A549 (cell line): ENCODE measurements around the gene PIGN. TPM values are rescaled to one million over a fixed set of nuclear protein-coding genes. Genes with fewer than 3 reads are reported as not detected.

Source experiments
- ATAC-seq, 2 experiments: fragments of 200-7000 bp in 1 of 2; fragments of >200 bp in 1 of 2; cut with Nextera tagmentation in 1 of 2; cut with Tn5 transposase in 1 of 2; 3 replicates each; pipeline versions ENCODE4 v1.8.0 to v1.9.1; 2018 to 2020; ENCODE audit warnings: mild to moderate bottlenecking in 1 of 2, moderate library complexity in 1 of 2
- CTCF ChIA-PET: fragments of 300-600 bp; sonication (Branson Sonifier 250); formaldehyde crosslinking; extraction: SDS; loops from one replicate; lab custom pipeline; 2021; ENCODE audit warnings: antibody characterized with exemption, inconsistent platforms; lab: Yijun Ruan, JAX
- POLR2A ChIA-PET: fragments of 350-600 bp; formaldehyde crosslinking; extraction: SDS; loops from one replicate; lab custom pipeline; 2021; ENCODE audit warnings: antibody characterized with exemption, inconsistent platforms; lab: Yijun Ruan, JAX
- DNase-seq, 2 experiments: peaks; one replicate each; pipeline versions ENCODE4 v3.0.0 to v3.0.0-alpha.2; 2011 to 2016; ENCODE audit warnings: low read depth in 1 of 2, low spot score in 1 of 2
- FAIRE-seq: peaks from 2 replicates; lab custom pipeline; 2011; peaks lifted over from hg19 to GRCh38; lab: Jason Lieb, UNC
- H3K27ac ChIP-seq, 2 experiments: fragments of >200 bp; sonication (Bioruptor Twin); formaldehyde crosslinking; 3 replicates each; pipeline ENCODE4 v1.5.1; 2016 to 2017
- H3K4me1 ChIP-seq: fragments of >200 bp; sonication (Bioruptor Twin); formaldehyde crosslinking; 3 replicates; pipeline ENCODE4 v1.6.1; 2016
- H3K4me2 ChIP-seq: fragments of >200 bp; sonication (Bioruptor Twin); formaldehyde crosslinking; 3 replicates; pipeline ENCODE4 v1.6.1; 2016
- H3K4me3 ChIP-seq: fragments of >200 bp; sonication (Bioruptor Twin); formaldehyde crosslinking; 3 replicates; pipeline ENCODE4 v1.5.1; 2016
- H3K9me3 ChIP-seq: fragments of >200 bp; sonication (Bioruptor Twin); formaldehyde crosslinking; 3 replicates; pipeline ENCODE4 v1.6.1; 2016
- CEBPB ChIP-seq, 2 experiments: fragments of >200 bp in 1 of 2; sonication (Bioruptor Twin) in 1 of 2; formaldehyde crosslinking in 1 of 2; IDR thresholded peaks; 2 replicates each; pipeline ENCODE4 v1.6.1; 2012 to 2016
- CHD4 ChIP-seq: fragments of 200-600 bp; sonication (generic); IDR thresholded peaks from 2 replicates; pipeline ENCODE4 v1.6.1; 2016; ENCODE audit warnings: antibody characterized with exemption, mild to moderate bottlenecking, borderline replicate concordance
- EHF ChIP-seq: fragments of 250-450 bp; sonication (Bioruptor Pico); IDR thresholded peaks from 2 replicates; pipeline ENCODE4 v1.5.0; 2020; ENCODE audit warnings: mild to moderate bottlenecking
- EHMT2 ChIP-seq: fragments of 200-600 bp; sonication (generic); IDR thresholded peaks from 2 replicates; pipeline ENCODE4 v1.6.1; 2016; ENCODE audit warnings: antibody characterized with exemption, low read depth, mild to moderate bottlenecking, moderate library complexity
- ESRRA ChIP-seq: fragments of 150-350 bp; IDR thresholded peaks from 2 replicates; pipeline ENCODE4 v1.6.1; 2014; ENCODE audit warnings: mild to moderate bottlenecking, low read length, borderline replicate concordance
- FOXS1 ChIP-seq: fragments of 250-450 bp; sonication (Bioruptor Pico); IDR thresholded peaks from 2 replicates; pipeline ENCODE4 v1.5.0; 2020; ENCODE audit warnings: mild to moderate bottlenecking, moderate library complexity
- HEYL ChIP-seq: fragments of 250-450 bp; sonication (Bioruptor Pico); IDR thresholded peaks from 2 replicates; pipeline ENCODE4 v1.8.0; 2021; ENCODE audit warnings: mild to moderate bottlenecking, moderate library complexity
- KDM5A ChIP-seq: fragments of 200-600 bp; sonication (generic); IDR thresholded peaks from 2 replicates; pipeline ENCODE4 v1.6.1; 2016; ENCODE audit warnings: antibody characterized with exemption, mild to moderate bottlenecking
- MAFK ChIP-seq: fragments of 450-650 bp; IDR thresholded peaks from 2 replicates; pipeline ENCODE4 v1.6.1; 2014; ENCODE audit not compliant: partially characterized antibody
- MAZ ChIP-seq: fragments of 150-350 bp; IDR thresholded peaks from 2 replicates; pipeline ENCODE4 v1.6.1; 2014; ENCODE audit warnings: antibody characterized with exemption, low read depth, low read length, borderline replicate concordance
- NFE2L2 ChIP-seq: fragments of 150-350 bp; conservative IDR thresholded peaks from 2 replicates; pipeline ENCODE4 v1.6.1; 2014; ENCODE audit warnings: low read length
- PHF8 ChIP-seq: fragments of 200-600 bp; sonication (generic); IDR thresholded peaks from 2 replicates; pipeline ENCODE4 v1.6.1; 2016; ENCODE audit warnings: low read depth, mild to moderate bottlenecking, antibody characterized with exemption, moderate library complexity, borderline replicate concordance
- POLR2AphosphoS2 ChIP-seq: conservative IDR thresholded peaks from 2 replicates; pipeline ENCODE4 v1.6.1; 2012; ENCODE audit warnings: low read length, improper control_type of control experiment, inconsistent platforms
- RCOR1 ChIP-seq: fragments of 150-350 bp; IDR thresholded peaks from 2 replicates; pipeline ENCODE4 v1.6.1; 2014; ENCODE audit warnings: antibody characterized with exemption, low read length, low read depth
- RNF2 ChIP-seq: fragments of 200-600 bp; sonication (generic); IDR thresholded peaks from 2 replicates; pipeline ENCODE4 v1.6.1; 2016; ENCODE audit warnings: low read depth, mild to moderate bottlenecking, antibody characterized with exemption, moderate library complexity, borderline replicate concordance
- SREBF2 ChIP-seq: fragments of 450-650 bp; IDR thresholded peaks from 2 replicates; pipeline ENCODE4 v1.6.1; 2014; ENCODE audit warnings: mild to moderate bottlenecking, moderate library complexity
- TP53 ChIP-seq: fragments of 250-450 bp; sonication (Bioruptor Pico); IDR thresholded peaks from 2 replicates; pipeline ENCODE4 v1.5.0; 2021; ENCODE audit warnings: mild to moderate bottlenecking, moderate library complexity
- ZC3H11A ChIP-seq: fragments of 450-650 bp; IDR thresholded peaks from 2 replicates; pipeline ENCODE4 v1.6.1; 2014; ENCODE audit warnings: antibody characterized with exemption, mild to moderate bottlenecking
- WGBS: methylation state at CpG from one replicate; pipeline ENCODE4 v1.1.6; 2017; ENCODE audit errors: missing lambda C conversion rate; 5-methylcytosine and 5-hydroxymethylcytosine counted together
- polyA plus RNA-seq, 4 experiments: library from polyadenylated mRNA; depleted of rRNA in 3 of 4; stranded (reverse); fragments of >200 nt; fragmentation: RNase III in 1 of 4; extraction: RNeasy Plus Mini Kit Qiagen cat#74134 plus additional on column Dnase treatment in 1 of 4; gene quantifications; 2 replicates in 3 of 4; 3 replicates in 1 of 4; pipeline ENCODE4 v1.2.3, GENCODE V29; 2011 to 2017
- TF ChIP-seq, protein P1 (sequence below): fragments of >200 bp; sonication (Bioruptor Twin); formaldehyde crosslinking; IDR thresholded peaks from 3 replicates; pipeline ENCODE4 v1.6.1; 2016
- TF ChIP-seq, protein P2 (sequence below): IDR thresholded peaks from 2 replicates; pipeline ENCODE4 v1.6.1; 2012; ENCODE audit warnings: low read depth, borderline replicate concordance
- TF ChIP-seq, protein P3 (sequence below): IDR thresholded peaks from 2 replicates; pipeline ENCODE4 v1.6.1; 2012
- TF ChIP-seq, protein P4 (sequence below): fragments of 200-600 bp; sonication (generic); IDR thresholded peaks from 2 replicates; pipeline ENCODE4 v1.6.1; 2016; ENCODE audit warnings: antibody characterized with exemption, mild to moderate bottlenecking, moderate library complexity

PIGN gene
- polyA plus RNA-seq, 2 of the 4 experiments (the other 2 are of a cell fraction), result 12.9 to 37.0 TPM

DNA sequence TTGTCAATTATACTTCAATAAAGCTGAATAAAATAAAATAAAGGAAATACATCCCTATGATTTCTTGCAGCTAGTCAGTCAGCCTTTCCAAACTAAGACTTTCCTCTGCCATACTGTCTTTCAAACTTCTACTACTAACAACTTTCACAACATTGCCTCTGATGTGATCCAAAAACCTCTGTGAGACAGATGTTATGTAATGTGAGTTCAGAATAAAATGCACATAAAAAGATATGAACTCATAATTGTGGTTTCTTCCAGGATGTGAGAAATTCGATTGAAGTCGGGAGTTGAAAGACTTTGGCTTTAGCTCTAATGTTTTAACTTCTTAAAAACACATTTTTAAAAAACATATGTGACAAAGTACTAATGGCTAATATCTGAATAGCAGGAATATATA, 98.7 kb downstream of the PIGN start:
- no peak for FAIRE-seq

DNA sequence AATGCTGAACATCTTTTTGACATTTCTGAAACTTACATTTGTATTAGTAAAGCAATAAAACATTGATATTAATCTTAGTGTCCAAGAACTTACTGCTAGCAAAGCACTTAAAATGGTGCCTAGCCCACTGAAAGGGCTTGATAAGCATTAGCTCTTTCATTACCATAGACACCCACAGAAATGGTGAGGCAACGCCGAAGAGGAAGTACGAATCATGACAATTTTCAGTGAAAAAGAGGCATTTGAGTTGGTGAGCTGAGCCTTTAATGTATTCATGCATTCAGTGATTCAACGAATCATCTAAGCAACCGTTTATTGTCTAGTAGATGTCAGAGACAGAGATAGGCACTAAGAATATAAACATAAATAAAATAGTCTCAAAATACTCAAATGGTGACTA, 101.1 kb downstream of the PIGN start:
- ChIA-PET CTCF (no interaction called here), POLR2A (no interaction called here)
- no peak overlapping the region for H3K4me3 ChIP-seq
- ATAC-seq (no peak), FAIRE-seq (no peak), DNase-seq (no peak)
- TF ChIP-seq TP53 (CRISPR knock-in tag), result no peak
- TF ChIP-seq, protein P1, sequence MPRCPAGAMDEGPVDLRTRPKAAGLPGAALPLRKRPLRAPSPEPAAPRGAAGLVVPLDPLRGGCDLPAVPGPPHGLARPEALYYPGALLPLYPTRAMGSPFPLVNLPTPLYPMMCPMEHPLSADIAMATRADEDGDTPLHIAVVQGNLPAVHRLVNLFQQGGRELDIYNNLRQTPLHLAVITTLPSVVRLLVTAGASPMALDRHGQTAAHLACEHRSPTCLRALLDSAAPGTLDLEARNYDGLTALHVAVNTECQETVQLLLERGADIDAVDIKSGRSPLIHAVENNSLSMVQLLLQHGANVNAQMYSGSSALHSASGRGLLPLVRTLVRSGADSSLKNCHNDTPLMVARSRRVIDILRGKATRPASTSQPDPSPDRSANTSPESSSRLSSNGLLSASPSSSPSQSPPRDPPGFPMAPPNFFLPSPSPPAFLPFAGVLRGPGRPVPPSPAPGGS, result no peak
- no peak for TF ChIP-seq RCOR1
- TF ChIP-seq CHD4, result no peak
- no peak for TF ChIP-seq EHMT2
- TF ChIP-seq SREBF2, result no peak
- no peak for TF ChIP-seq CEBPB (IDR thresholded peaks at IDR 0.05)
- TF ChIP-seq KDM5A, result no peak
- TF ChIP-seq FOXS1 (CRISPR knock-in tag), result no peak
- H3K4me2 ChIP-seq, result no peak overlapping the region
- WGBS, result 85% methylated on average over 5 of the region's 5 CpGs
- peaks cover 10% of the 10 kb centered on the region; the same call in 2 of the 3 replicates for H3K4me1 ChIP-seq
- H3K9me3 ChIP-seq, result no peaks in the 10 kb centered on the region
- no peak overlapping the region for H3K27ac ChIP-seq

More for the DNA sequence above, 98.7 kb downstream of the PIGN start:
- DNase-seq, result no peak
- H3K27ac ChIP-seq, result no peak overlapping the region
- no peak for ATAC-seq
- H3K4me1 ChIP-seq, result no peaks in the 10 kb centered on the region
- H3K9me3 ChIP-seq, result no peaks in the 10 kb centered on the region
- no peak overlapping the region for H3K4me3 ChIP-seq
- TF ChIP-seq KDM5A, result no peak
- no peak for TF ChIP-seq MAFK
- TF ChIP-seq RNF2, result no peak
- TF ChIP-seq, protein P2, sequence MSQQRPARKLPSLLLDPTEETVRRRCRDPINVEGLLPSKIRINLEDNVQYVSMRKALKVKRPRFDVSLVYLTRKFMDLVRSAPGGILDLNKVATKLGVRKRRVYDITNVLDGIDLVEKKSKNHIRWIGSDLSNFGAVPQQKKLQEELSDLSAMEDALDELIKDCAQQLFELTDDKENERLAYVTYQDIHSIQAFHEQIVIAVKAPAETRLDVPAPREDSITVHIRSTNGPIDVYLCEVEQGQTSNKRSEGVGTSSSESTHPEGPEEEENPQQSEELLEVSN, result no peak
- TF ChIP-seq HEYL (CRISPR knock-in tag), result no peak
- TF ChIP-seq MAZ, result no peak
- no peak for TF ChIP-seq PHF8
- TF ChIP-seq ZC3H11A, result no peak
- TF ChIP-seq, protein P3, sequence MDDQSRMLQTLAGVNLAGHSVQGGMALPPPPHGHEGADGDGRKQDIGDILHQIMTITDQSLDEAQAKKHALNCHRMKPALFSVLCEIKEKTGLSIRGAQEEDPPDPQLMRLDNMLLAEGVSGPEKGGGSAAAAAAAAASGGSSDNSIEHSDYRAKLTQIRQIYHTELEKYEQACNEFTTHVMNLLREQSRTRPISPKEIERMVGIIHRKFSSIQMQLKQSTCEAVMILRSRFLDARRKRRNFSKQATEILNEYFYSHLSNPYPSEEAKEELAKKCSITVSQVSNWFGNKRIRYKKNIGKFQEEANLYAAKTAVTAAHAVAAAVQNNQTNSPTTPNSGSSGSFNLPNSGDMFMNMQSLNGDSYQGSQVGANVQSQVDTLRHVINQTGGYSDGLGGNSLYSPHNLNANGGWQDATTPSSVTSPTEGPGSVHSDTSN, result no peak
- no peak for TF ChIP-seq RCOR1
- TF ChIP-seq POLR2AphosphoS2, result no peak
- no peak for TF ChIP-seq ESRRA
- TF ChIP-seq NFE2L2, result no peak
- TF ChIP-seq, protein P4, sequence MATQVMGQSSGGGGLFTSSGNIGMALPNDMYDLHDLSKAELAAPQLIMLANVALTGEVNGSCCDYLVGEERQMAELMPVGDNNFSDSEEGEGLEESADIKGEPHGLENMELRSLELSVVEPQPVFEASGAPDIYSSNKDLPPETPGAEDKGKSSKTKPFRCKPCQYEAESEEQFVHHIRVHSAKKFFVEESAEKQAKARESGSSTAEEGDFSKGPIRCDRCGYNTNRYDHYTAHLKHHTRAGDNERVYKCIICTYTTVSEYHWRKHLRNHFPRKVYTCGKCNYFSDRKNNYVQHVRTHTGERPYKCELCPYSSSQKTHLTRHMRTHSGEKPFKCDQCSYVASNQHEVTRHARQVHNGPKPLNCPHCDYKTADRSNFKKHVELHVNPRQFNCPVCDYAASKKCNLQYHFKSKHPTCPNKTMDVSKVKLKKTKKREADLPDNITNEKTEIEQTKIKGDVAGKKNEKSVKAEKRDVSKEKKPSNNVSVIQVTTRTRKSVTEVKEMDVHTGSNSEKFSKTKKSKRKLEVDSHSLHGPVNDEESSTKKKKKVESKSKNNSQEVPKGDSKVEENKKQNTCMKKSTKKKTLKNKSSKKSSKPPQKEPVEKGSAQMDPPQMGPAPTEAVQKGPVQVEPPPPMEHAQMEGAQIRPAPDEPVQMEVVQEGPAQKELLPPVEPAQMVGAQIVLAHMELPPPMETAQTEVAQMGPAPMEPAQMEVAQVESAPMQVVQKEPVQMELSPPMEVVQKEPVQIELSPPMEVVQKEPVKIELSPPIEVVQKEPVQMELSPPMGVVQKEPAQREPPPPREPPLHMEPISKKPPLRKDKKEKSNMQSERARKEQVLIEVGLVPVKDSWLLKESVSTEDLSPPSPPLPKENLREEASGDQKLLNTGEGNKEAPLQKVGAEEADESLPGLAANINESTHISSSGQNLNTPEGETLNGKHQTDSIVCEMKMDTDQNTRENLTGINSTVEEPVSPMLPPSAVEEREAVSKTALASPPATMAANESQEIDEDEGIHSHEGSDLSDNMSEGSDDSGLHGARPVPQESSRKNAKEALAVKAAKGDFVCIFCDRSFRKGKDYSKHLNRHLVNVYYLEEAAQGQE, result no peak
- TF ChIP-seq EHF (CRISPR knock-in tag), result no peak
- TF ChIP-seq, all 56 proteins: peak for 0
- H3K4me2 ChIP-seq, result no peak overlapping the region
- ChIA-PET POLR2A (no interaction called here), CTCF (interaction anchor here (0.7 to 1.0 kb wide), 2 partner anchors 11 to 15 kb away, joined by 3 to 5 read pairs; no protein-coding TSS in a partner anchor)
- 87% methylated on average over 2 of the region's 2 CpGs for WGBS
